CD8-positive, alpha-beta memory T cell (primary cell): ENCODE results near the gene SNX9. TPM values are rescaled to one million over a fixed set of nuclear protein-coding genes. Genes with fewer than 3 reads are reported as not detected.

ENCODE experiments used
- polyA plus RNA-seq: library from polyadenylated mRNA; unstranded; fragments of 300-500 nt; fragmentation: Illumina TruSeq; gene quantifications from one replicate; pipeline ENCODE4 v1.2.3, GENCODE V29; 2021
- total RNA-seq, 2 experiments: library from RNA; stranded (reverse); gene quantifications; one replicate each; pipeline ENCODE4 v1.2.3, GENCODE V29; 2021

SNX9 gene
- total and polyA plus RNA-seq, 3 experiments from 2014 or later: 11.9 to 60.5 (median 60.3) TPM

Other genes starting within 250 kb of the SNX9 start
- 10 to 100 TPM; 16.7 to 17.5 TPM for gene SYNJ2, start 158.6 kb downstream of the SNX9 start, total RNA-seq
- 8.7 TPM for gene SYNJ2, start 158.6 kb downstream of the SNX9 start, polyA plus RNA-seq